ENCODE results near the gene SFMBT1. TPM values are rescaled to one million over a fixed set of nuclear protein-coding genes. Genes with fewer than 3 reads are reported as not detected.

SFMBT1 gene
- total and polyA plus RNA-seq, 4 donors = 4.4 to 17.8 (median 10.4) TPM

DNA sequence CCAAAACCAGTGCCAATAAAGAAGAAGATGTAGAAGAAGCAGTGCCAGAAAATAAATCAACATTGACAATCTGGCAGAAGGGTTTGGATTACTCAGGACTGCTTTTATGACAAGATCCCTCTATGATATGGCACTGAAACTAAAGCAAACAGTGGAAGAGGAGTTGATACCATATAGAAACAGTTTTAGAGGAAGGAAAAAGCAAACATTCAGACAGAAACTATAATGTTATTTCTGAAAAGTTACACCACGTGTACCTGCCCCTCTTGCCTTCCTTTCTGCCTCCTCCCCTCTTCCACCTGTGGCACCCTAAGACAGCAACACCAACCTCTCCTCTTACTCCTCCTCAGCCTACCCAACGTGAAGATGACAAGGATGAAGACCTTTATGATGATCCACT, 63.0 kb downstream of the SFMBT1 start:
- Histone ChIP-seq H3K27ac (ENCODE audit: low read depth in 1 of 2, low read length in 2 of 2) (no peak overlapping the region), H3K9me3 (ENCODE audit: control insufficient read depth in 4 of 4, low read length in 3 of 4) (no peaks in the 10 kb centered on the region), H3K4me3 (ENCODE audit: low read depth in 1 of 3, low read length in 3 of 3) (no peak overlapping the region), H3K9ac (ENCODE audit: low read depth in 1 of 2, low read length in 2 of 2) (no peak overlapping the region), H3K36me3 (ENCODE audit: control insufficient read depth in 4 of 4, insufficient read depth in 3 of 4, low read depth in 1 of 4, low read length in 3 of 4) (no peaks in the 10 kb centered on the region), H3K4me1 (ENCODE audit: control insufficient read depth in 4 of 4, insufficient read depth in 4 of 4, low read length in 3 of 4) (peaks cover 0 to 5% (median 1%) of the 10 kb centered on the region in 4 donors), H3K27me3 (ENCODE audit: control insufficient read depth in 4 of 4, insufficient read depth in 4 of 4, low read length in 3 of 4) (no peaks in the 10 kb centered on the region)
- TF ChIP-seq JUND (IDR thresholded peaks at IDR 0.05) (no peak), FOXA1 (IDR thresholded peaks at IDR 0.05) (no peak), RAD21 (IDR thresholded peaks at IDR 0.05) (no peak), YY1 (IDR thresholded peaks at IDR 0.05) (no peak), TAF1 (conservative IDR thresholded peaks at IDR 0.05) (no peak), SP1 (IDR thresholded peaks at IDR 0.05) (no peak)
- TF ChIP-seq, protein P1, sequence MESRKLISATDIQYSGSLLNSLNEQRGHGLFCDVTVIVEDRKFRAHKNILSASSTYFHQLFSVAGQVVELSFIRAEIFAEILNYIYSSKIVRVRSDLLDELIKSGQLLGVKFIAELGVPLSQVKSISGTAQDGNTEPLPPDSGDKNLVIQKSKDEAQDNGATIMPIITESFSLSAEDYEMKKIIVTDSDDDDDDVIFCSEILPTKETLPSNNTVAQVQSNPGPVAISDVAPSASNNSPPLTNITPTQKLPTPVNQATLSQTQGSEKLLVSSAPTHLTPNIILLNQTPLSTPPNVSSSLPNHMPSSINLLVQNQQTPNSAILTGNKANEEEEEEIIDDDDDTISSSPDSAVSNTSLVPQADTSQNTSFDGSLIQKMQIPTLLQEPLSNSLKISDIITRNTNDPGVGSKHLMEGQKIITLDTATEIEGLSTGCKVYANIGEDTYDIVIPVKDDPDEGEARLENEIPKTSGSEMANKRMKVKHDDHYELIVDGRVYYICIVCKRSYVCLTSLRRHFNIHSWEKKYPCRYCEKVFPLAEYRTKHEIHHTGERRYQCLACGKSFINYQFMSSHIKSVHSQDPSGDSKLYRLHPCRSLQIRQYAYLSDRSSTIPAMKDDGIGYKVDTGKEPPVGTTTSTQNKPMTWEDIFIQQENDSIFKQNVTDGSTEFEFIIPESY (IDR thresholded peaks at IDR 0.05) = no peak
- no peak for DNase-seq (ENCODE audit: low spot score)
- 71% methylated on average over 2 of the region's 2 CpGs for WGBS

DNA sequence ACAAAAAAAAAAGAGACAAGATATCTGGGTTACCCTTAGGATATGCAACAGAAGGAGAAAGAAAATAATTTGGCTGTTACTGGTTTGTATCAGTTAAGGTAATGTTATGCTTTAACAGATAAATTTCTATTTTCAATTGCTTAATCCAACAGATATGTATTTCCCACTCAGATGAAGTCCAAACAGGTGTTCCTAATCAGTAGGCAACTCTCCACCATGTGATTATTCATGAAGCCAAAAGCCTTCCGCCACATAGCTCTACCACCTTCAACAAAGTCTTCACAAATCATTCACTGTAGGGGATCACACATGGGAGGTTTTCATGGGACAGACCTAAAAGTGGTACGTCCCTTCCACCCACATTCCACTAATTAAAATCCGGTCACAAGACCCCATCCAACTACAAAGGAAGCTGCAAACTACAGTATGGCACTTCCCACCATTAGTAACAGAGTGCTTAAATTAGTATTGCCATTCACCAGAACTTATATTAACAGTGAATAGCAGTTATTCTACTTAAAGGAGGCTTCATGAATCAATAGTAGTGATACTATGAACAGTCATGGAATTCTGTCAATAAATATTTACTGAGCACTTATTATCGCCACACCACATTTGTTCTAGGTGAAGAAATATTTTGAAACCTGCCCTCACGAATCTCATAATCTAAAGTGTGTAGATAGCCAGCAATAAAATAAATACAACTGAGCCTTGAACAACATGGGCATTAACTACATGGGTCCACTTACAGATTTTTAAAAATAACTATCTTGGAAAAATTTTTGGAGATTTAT, 66.5 kb downstream of the SFMBT1 start:
- TF ChIP-seq FOXA1 (IDR thresholded peaks at IDR 0.05) (no peak), EGR1 (IDR thresholded peaks at IDR 0.05; ENCODE audit: low read depth in 2 of 2) (no peak), FOXA2 (IDR thresholded peaks at IDR 0.05) (no peak), RXRA (IDR thresholded peaks at IDR 0.05) (no peak), SP1 (IDR thresholded peaks at IDR 0.05) (no peak), RAD21 (IDR thresholded peaks at IDR 0.05) (no peak), JUND (IDR thresholded peaks at IDR 0.05) (no peak), NR2F2 (IDR thresholded peaks at IDR 0.05) (no peak), YY1 (IDR thresholded peaks at IDR 0.05) (no peak), GABPA (IDR thresholded peaks at IDR 0.05 in 1 of 2, conservative IDR thresholded peaks at IDR 0.05 in 1 of 2) (no peak), TAF1 (conservative IDR thresholded peaks at IDR 0.05) (no peak), HNF4A (conservative IDR thresholded peaks at IDR 0.05) (no peak), HNF4G (IDR thresholded peaks at IDR 0.05) (no peak)
- TF ChIP-seq, protein P2, sequence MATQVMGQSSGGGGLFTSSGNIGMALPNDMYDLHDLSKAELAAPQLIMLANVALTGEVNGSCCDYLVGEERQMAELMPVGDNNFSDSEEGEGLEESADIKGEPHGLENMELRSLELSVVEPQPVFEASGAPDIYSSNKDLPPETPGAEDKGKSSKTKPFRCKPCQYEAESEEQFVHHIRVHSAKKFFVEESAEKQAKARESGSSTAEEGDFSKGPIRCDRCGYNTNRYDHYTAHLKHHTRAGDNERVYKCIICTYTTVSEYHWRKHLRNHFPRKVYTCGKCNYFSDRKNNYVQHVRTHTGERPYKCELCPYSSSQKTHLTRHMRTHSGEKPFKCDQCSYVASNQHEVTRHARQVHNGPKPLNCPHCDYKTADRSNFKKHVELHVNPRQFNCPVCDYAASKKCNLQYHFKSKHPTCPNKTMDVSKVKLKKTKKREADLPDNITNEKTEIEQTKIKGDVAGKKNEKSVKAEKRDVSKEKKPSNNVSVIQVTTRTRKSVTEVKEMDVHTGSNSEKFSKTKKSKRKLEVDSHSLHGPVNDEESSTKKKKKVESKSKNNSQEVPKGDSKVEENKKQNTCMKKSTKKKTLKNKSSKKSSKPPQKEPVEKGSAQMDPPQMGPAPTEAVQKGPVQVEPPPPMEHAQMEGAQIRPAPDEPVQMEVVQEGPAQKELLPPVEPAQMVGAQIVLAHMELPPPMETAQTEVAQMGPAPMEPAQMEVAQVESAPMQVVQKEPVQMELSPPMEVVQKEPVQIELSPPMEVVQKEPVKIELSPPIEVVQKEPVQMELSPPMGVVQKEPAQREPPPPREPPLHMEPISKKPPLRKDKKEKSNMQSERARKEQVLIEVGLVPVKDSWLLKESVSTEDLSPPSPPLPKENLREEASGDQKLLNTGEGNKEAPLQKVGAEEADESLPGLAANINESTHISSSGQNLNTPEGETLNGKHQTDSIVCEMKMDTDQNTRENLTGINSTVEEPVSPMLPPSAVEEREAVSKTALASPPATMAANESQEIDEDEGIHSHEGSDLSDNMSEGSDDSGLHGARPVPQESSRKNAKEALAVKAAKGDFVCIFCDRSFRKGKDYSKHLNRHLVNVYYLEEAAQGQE (IDR thresholded peaks at IDR 0.05) = no peak
- TF ChIP-seq, protein P3, sequence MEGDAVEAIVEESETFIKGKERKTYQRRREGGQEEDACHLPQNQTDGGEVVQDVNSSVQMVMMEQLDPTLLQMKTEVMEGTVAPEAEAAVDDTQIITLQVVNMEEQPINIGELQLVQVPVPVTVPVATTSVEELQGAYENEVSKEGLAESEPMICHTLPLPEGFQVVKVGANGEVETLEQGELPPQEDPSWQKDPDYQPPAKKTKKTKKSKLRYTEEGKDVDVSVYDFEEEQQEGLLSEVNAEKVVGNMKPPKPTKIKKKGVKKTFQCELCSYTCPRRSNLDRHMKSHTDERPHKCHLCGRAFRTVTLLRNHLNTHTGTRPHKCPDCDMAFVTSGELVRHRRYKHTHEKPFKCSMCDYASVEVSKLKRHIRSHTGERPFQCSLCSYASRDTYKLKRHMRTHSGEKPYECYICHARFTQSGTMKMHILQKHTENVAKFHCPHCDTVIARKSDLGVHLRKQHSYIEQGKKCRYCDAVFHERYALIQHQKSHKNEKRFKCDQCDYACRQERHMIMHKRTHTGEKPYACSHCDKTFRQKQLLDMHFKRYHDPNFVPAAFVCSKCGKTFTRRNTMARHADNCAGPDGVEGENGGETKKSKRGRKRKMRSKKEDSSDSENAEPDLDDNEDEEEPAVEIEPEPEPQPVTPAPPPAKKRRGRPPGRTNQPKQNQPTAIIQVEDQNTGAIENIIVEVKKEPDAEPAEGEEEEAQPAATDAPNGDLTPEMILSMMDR (IDR thresholded peaks at IDR 0.05; ENCODE audit: low read depth, low read length, missing input control) = no peak
- TF ChIP-seq, protein P4, sequence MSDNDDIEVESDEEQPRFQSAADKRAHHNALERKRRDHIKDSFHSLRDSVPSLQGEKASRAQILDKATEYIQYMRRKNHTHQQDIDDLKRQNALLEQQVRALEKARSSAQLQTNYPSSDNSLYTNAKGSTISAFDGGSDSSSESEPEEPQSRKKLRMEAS (IDR thresholded peaks at IDR 0.05) = no peak
- TF ChIP-seq, protein P1 (IDR thresholded peaks at IDR 0.05) = no peak
- TF ChIP-seq, protein P5, sequence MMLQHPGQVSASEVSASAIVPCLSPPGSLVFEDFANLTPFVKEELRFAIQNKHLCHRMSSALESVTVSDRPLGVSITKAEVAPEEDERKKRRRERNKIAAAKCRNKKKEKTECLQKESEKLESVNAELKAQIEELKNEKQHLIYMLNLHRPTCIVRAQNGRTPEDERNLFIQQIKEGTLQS (IDR thresholded peaks at IDR 0.05) = no peak
- H3K9ac ChIP-seq (ENCODE audit: low read depth in 1 of 2, low read length in 2 of 2) = no peak overlapping the region
- H3K27ac ChIP-seq (ENCODE audit: low read depth in 1 of 2, low read length in 2 of 2) = no peak overlapping the region
- DNase-seq (ENCODE audit: low spot score) = no peak
- 73% methylated on average over 5 of the region's 5 CpGs for WGBS
- no peaks in the 10 kb centered on the region for H3K36me3 ChIP-seq (ENCODE audit: control insufficient read depth in 4 of 4, insufficient read depth in 3 of 4, low read depth in 1 of 4, low read length in 3 of 4)
- H3K9me3 ChIP-seq (ENCODE audit: control insufficient read depth in 4 of 4, low read length in 3 of 4) = no peaks in the 10 kb centered on the region
- H3K4me1 ChIP-seq (ENCODE audit: control insufficient read depth in 4 of 4, insufficient read depth in 4 of 4, low read length in 3 of 4) = peaks cover 0 to 5% (median under 1%) of the 10 kb centered on the region in 4 donors
- no peak overlapping the region for H3K4me3 ChIP-seq (ENCODE audit: low read depth in 1 of 3, low read length in 3 of 3)
- no peaks in the 10 kb centered on the region for H3K27me3 ChIP-seq (ENCODE audit: control insufficient read depth in 4 of 4, insufficient read depth in 4 of 4, low read length in 3 of 4)

Data from liver (tissue), 9 donors.